Activated CD4-positive, CD25-positive, alpha-beta regulatory T cell (primary cell): ENCODE measurements around the gene PLXDC1.

Source experiments
- DNase-seq, 4 experiments: peaks; one replicate each; lab custom pipeline; 2025; lab: John Stamatoyannopoulos, UW

PLXDC1 gene

GRCh38 chr17:39096508-39097149 is 54.8 kb downstream of the PLXDC1 start:
- peak in 1 of 4 experiments; percentile 5 for DNase-seq

GRCh38 chr17:39095309-39095686 is 56.1 kb downstream of the PLXDC1 start:
- DNase-seq, result no peak

- DNase-seq, result no peak
These were observed 56.7 kb downstream of the PLXDC1 start for GRCh38 chr17:39094607-39095308.

- DNase-seq, result no peak
These were observed 58.7 kb downstream of the PLXDC1 start for GRCh38 chr17:39092692-39093230.

GRCh38 chr17:39090908-39091665 is 60.4 kb downstream of the PLXDC1 start:
- DNase-seq, result no peak

GRCh38 chr17:39090400-39090799 is 61.0 kb downstream of the PLXDC1 start:
- DNase-seq, result no peak

- DNase-seq, result no peak
These were observed 66.9 kb downstream of the PLXDC1 start for GRCh38 chr17:39084558-39084957.

- no peak for DNase-seq
These were observed 68.2 kb downstream of the PLXDC1 start for GRCh38 chr17:39083270-39083669.

GRCh38 chr17:39082482-39082881 is 69.0 kb downstream of the PLXDC1 start:
- no peak for DNase-seq

- DNase-seq, result no peak
These were observed 69.6 kb downstream of the PLXDC1 start for GRCh38 chr17:39081851-39082250.

- DNase-seq, result no peak
These were observed 70.9 kb downstream of the PLXDC1 start for GRCh38 chr17:39080421-39081078.

- DNase-seq, result no peak
These were observed 71.6 kb downstream of the PLXDC1 start for GRCh38 chr17:39079836-39080235.

- DNase-seq, result no peak
These were observed 73.6 kb downstream of the PLXDC1 start for GRCh38 chr17:39077866-39078265.

- DNase-seq, result no peak
These were observed 74.2 kb downstream of the PLXDC1 start for GRCh38 chr17:39077252-39077651.

GRCh38 chr17:39074676-39075075 is 76.8 kb downstream of the PLXDC1 start:
- DNase-seq, result no peak

GRCh38 chr17:39073916-39074315 is 77.5 kb downstream of the PLXDC1 start:
- no peak for DNase-seq

- DNase-seq, result no peak
These were observed 78.1 kb downstream of the PLXDC1 start for GRCh38 chr17:39073353-39073752.

- DNase-seq, result no peak
These were observed 79.9 kb downstream of the PLXDC1 start for GRCh38 chr17:39071573-39071972.

GRCh38 chr17:39069114-39069756 is 82.2 kb downstream of the PLXDC1 start:
- no peak for DNase-seq

- DNase-seq, result no peak
These were observed 86.6 kb downstream of the PLXDC1 start for GRCh38 chr17:39064819-39065218.

GRCh38 chr17:39064374-39064773 is 87.1 kb downstream of the PLXDC1 start:
- no peak for DNase-seq

GRCh38 chr17:39063681-39064069 is 87.8 kb downstream of the PLXDC1 start:
- no peak for DNase-seq
